Sigmoid colon (tissue), 4 donors: ENCODE data around the gene GMDS.
"Not testable (repeated sequence)": the region's sequence is repeated elsewhere in the genome, so short reads cannot be mapped to it uniquely, and the experiment has no call there.

Source experiments
- CTCF ChIP-seq, 4 experiments: fragments of 450-650 bp in 3 of 4; fragments of 200-600 bp in 1 of 4; IDR thresholded peaks; one replicate each; pipeline ENCODE4 v1.5.1; 2016 to 2019; ENCODE audit warnings: antibody characterized with exemption in 4 of 4, mild to moderate bottlenecking in 3 of 4, moderate library complexity in 2 of 4
- EP300 ChIP-seq, 4 donors: sonication (generic); formaldehyde crosslinking; IDR thresholded peaks; one replicate each; pipeline ENCODE4 v1.6.1; 2017; ENCODE audit warnings: antibody characterized with exemption in 4 of 4
- POLR2A ChIP-seq, 2 donors: fragments of 450-650 bp; IDR thresholded peaks; one replicate each; pipeline ENCODE4 v1.6.1; 2016; ENCODE audit warnings: antibody characterized with exemption in 2 of 2, mild to moderate bottlenecking in 2 of 2, moderate library complexity in 2 of 2
- POLR2AphosphoS5 ChIP-seq, 4 donors: sonication (generic); formaldehyde crosslinking; IDR thresholded peaks; one replicate each; pipeline ENCODE4 v1.6.1; 2017; ENCODE audit warnings: antibody characterized with exemption in 4 of 4

GRCh38 chr6:1690656-1691055, 554.7 kb downstream of the GMDS start:
- not testable (repeated sequence) for TF ChIP-seq POLR2A, CTCF, POLR2AphosphoS5, EP300 (IDR thresholded peaks at IDR 0.05)
